K562 (cell line): ENCODE measurements around the gene ANKRD23. TPM values are rescaled to one million over a fixed set of nuclear protein-coding genes. Genes with fewer than 3 reads are reported as not detected.

Source experiments
- ATAC-seq: fragments of 200-7000 bp; cut with Tn5 transposase; 3 replicates; pipeline ENCODE4 v1.9.1; 2020; ENCODE audit warnings: moderate library complexity
- BruUV-seq: library from RNA; stranded (reverse); fragments of 400-500 nt; replicated peaks from 2 replicates; lab custom pipeline; 2021; lab: Mats Ljungman, UMichigan
- CTCF ChIA-PET: fragments of 300-600 bp; formaldehyde crosslinking; extraction: SDS; loops from one replicate; lab custom pipeline; 2021; ENCODE audit warnings: low intra/inter-chr PET ratio; lab: Yijun Ruan, JAX
- POLR2A ChIA-PET: fragments of 300-600, 350-650 bp; sonication (Branson Sonifier 250); formaldehyde crosslinking; extraction: SDS; loops from one replicate; lab custom pipeline; 2021; ENCODE audit warnings: antibody characterized with exemption, inconsistent platforms; lab: Yijun Ruan, JAX
- DNase-seq, 4 experiments: peaks; one replicate each; pipeline versions ENCODE4 v3.0.0 to v3.0.0-alpha.2; 2011 to 2018; ENCODE audit warnings: low spot score in 3 of 4, mixed read lengths in 3 of 4; ENCODE audit errors: extremely low read depth in 1 of 4
- FAIRE-seq: peaks from 2 replicates; lab custom pipeline; 2011; peaks lifted over from hg19 to GRCh38; lab: Jason Lieb, UNC
- H2AFZ ChIP-seq: 2 replicates; pipeline ENCODE4 v1.6.0; 2011; ENCODE audit warnings: low read depth, low read length, control low read depth, inconsistent platforms
- H3K27ac ChIP-seq: fragments of 200-600 bp; 3 replicates; pipeline ENCODE4 v1.8.0; 2011; ENCODE audit warnings: low read depth, mild to moderate bottlenecking, control low read depth, inconsistent platforms, low read length, moderate library complexity, mixed read lengths; ENCODE audit errors: extremely low read depth
- H3K27me3 ChIP-seq, 2 experiments: fragments of 300-600 bp in 1 of 2; 2 replicates in 1 of 2; 3 replicates in 1 of 2; pipeline versions ENCODE4 v1.6.0 to v1.8.0; 2011; ENCODE audit warnings: inconsistent platforms in 2 of 2, low read length in 2 of 2, mild to moderate bottlenecking in 1 of 2, mixed read lengths in 1 of 2, moderate library complexity in 1 of 2; ENCODE audit not compliant: control insufficient read depth in 2 of 2, insufficient read depth in 2 of 2
- H3K36me3 ChIP-seq: fragments of 300-600 bp; 3 replicates; pipeline ENCODE4 v1.8.0; 2011; ENCODE audit warnings: mild to moderate bottlenecking, low read length, inconsistent platforms; ENCODE audit not compliant: control insufficient read depth, insufficient read depth
- H3K4me1 ChIP-seq, 2 experiments: fragments of 200-600 bp in 1 of 2; replicated peaks in 1 of 2; 2 replicates in 1 of 2; 3 replicates in 1 of 2; pipeline versions ENCODE4 v1.5.1 to v1.8.0; 2011; ENCODE audit warnings: inconsistent platforms in 2 of 2, low read length in 2 of 2, mild to moderate bottlenecking in 1 of 2, mixed read lengths in 1 of 2, moderate library complexity in 1 of 2; ENCODE audit not compliant: control insufficient read depth in 2 of 2, insufficient read depth in 2 of 2
- H3K4me2 ChIP-seq: 2 replicates; pipeline ENCODE4 v1.6.1; 2011; ENCODE audit warnings: low read length, control low read depth, inconsistent platforms, mixed read lengths; ENCODE audit not compliant: insufficient read depth
- H3K4me3 ChIP-seq: fragments of 200-600 bp; sonication (generic), shearing (Covaris generic); 2 replicates; pipeline ENCODE4 v1.5.1; 2016; ENCODE audit warnings: control low read depth, inconsistent platforms
- H3K79me2 ChIP-seq: fragments of 200-600 bp; 3 replicates; pipeline ENCODE4 v1.8.0; 2011; ENCODE audit warnings: low read length, inconsistent platforms; ENCODE audit not compliant: control insufficient read depth, insufficient read depth
- H3K9ac ChIP-seq, 2 experiments: 2 replicates each; pipeline versions ENCODE4 v1.6.0 to v1.6.1; 2011; ENCODE audit warnings: low read depth in 2 of 2, low read length in 2 of 2, control low read depth in 1 of 2, inconsistent platforms in 1 of 2, mild to moderate bottlenecking in 1 of 2, mixed read lengths in 1 of 2; ENCODE audit not compliant: insufficient read depth in 1 of 2
- H3K9me1 ChIP-seq: one replicate; pipeline ENCODE4 v1.6.0; 2011; ENCODE audit warnings: inconsistent platforms, mild to moderate bottlenecking, low read length, moderate library complexity; ENCODE audit not compliant: control insufficient read depth, insufficient read depth
- H3K9me3 ChIP-seq: replicated peaks from 2 replicates; pipeline ENCODE4 v1.5.1; 2011; ENCODE audit warnings: low read depth, low read length, inconsistent platforms; ENCODE audit not compliant: control insufficient read depth, insufficient read depth
- H4K20me1 ChIP-seq: replicated peaks from 2 replicates; pipeline ENCODE4 v1.6.1; 2011; ENCODE audit warnings: low read length, inconsistent platforms, mixed read lengths; ENCODE audit not compliant: control insufficient read depth, insufficient read depth
- EGR1 ChIP-seq: fragments of 450-650 bp; conservative IDR thresholded peaks from 2 replicates; pipeline ENCODE4 v1.6.1; 2017; ENCODE audit warnings: mild to moderate bottlenecking
- PHF21A ChIP-seq: fragments of 450-650 bp; IDR thresholded peaks from 2 replicates; pipeline ENCODE4 v1.6.1; 2017; ENCODE audit warnings: low read depth, borderline replicate concordance
- RBM22 ChIP-seq: fragments of 200-400 bp; formaldehyde crosslinking; IDR thresholded peaks from 2 replicates; pipeline ENCODE4 v1.6.1; 2018; ENCODE audit warnings: low read length, low read depth; ENCODE audit not compliant: poor library complexity, severe bottlenecking
- SMARCB1 ChIP-seq: IDR thresholded peaks from 2 replicates; pipeline ENCODE4 v1.6.1; 2011; ENCODE audit warnings: improper control_type of control experiment, low read depth; ENCODE audit not compliant: insufficient read length
- SUPT5H ChIP-seq: fragments of 450-650 bp; IDR thresholded peaks from 2 replicates; pipeline ENCODE4 v1.6.1; 2016
- TAF15 ChIP-seq: fragments of 200-400 bp; formaldehyde crosslinking; IDR thresholded peaks from 2 replicates; pipeline ENCODE4 v1.6.1; 2017; ENCODE audit warnings: mild to moderate bottlenecking, low read depth, low read length, moderate library complexity
- ZBTB40 ChIP-seq, 2 experiments: fragments of 450-650 bp in 1 of 2; sonication (generic) in 1 of 2; formaldehyde crosslinking in 1 of 2; IDR thresholded peaks; 2 replicates each; pipeline versions ENCODE4 v1.7.1 to v1.9.0; 2016 to 2022; ENCODE audit warnings: inconsistent platforms in 1 of 2, mild to moderate bottlenecking in 1 of 2, missing genetic modification reagents in 1 of 2
- ZC3H8 ChIP-seq: fragments of 450-650 bp; IDR thresholded peaks from 2 replicates; pipeline ENCODE4 v1.6.1; 2017
- ZKSCAN1 ChIP-seq: fragments of 150-350 bp; IDR thresholded peaks from 2 replicates; pipeline ENCODE4 v1.6.1; 2016; ENCODE audit warnings: low read depth, low read length
- WGBS: fragments of 100-300 bp; shearing (Covaris generic); methylation state at CpG from one replicate; pipeline ENCODE4 v1.1.6; 2016; ENCODE audit warnings: low coverage, mixed read lengths; ENCODE audit not compliant: insufficient coverage; ENCODE audit errors: missing lambda C conversion rate; 5-methylcytosine and 5-hydroxymethylcytosine counted together
- in situ Hi-C: fragments of 300-500 bp; cut with MboI; formaldehyde crosslinking; loops from 4 replicates; pipeline ENCODE4 v1.15.0; 2018; ENCODE audit warnings: inconsistent platforms, mixed read lengths
- intact Hi-C: fragments of 100-400 bp; cut with micrococcal nuclease; formaldehyde crosslinking; loops from 2 replicates; pipeline ENCODE4 v1.14.2; 2022
- polyA plus RNA-seq, 8 experiments: library from polyadenylated mRNA; depleted of rRNA in 4 of 8; stranded (reverse) in 5 of 8; unstranded in 3 of 8; fragments of >200 nt; fragmentation: Nextera tagmentation in 2 of 8; fragmentation: Illumina TruSeq in 1 of 8; extraction: Ambion mirVana in 2 of 8; extraction: Trizol in 1 of 8; gene quantifications; 2 replicates each; pipeline versions ENCODE4 v1.2.1 to v1.2.3, GENCODE V29; 2011 to 2014; ENCODE audit warnings: inconsistent platforms in 1 of 8, missing spikeins in 1 of 8
- total RNA-seq, 7 experiments: library from RNA; depleted of rRNA in 6 of 7; stranded (reverse); fragments of >200 nt in 6 of 7; fragmentation: Illumina TruSeq in 2 of 7; extraction: Trizol in 2 of 7; gene quantifications; 2 replicates each; pipeline versions ENCODE4 v1.2.1 to v1.2.3, GENCODE V29; 2011 to 2021; ENCODE audit warnings: low replicate concordance in 1 of 7
- TF ChIP-seq, protein P1 (sequence below): fragments of 450-650 bp; IDR thresholded peaks from 2 replicates; pipeline ENCODE4 v1.6.1; 2018; ENCODE audit warnings: mild to moderate bottlenecking, low read depth; ENCODE audit not compliant: partially characterized antibody

The ANKRD23 gene
- total and polyA plus RNA-seq, 9 of the 15 experiments (the other 6 are each of a cell fraction or from before 2014, with no cell fraction given): 0.32 to 4.8 (median 2.8) TPM

DNA sequence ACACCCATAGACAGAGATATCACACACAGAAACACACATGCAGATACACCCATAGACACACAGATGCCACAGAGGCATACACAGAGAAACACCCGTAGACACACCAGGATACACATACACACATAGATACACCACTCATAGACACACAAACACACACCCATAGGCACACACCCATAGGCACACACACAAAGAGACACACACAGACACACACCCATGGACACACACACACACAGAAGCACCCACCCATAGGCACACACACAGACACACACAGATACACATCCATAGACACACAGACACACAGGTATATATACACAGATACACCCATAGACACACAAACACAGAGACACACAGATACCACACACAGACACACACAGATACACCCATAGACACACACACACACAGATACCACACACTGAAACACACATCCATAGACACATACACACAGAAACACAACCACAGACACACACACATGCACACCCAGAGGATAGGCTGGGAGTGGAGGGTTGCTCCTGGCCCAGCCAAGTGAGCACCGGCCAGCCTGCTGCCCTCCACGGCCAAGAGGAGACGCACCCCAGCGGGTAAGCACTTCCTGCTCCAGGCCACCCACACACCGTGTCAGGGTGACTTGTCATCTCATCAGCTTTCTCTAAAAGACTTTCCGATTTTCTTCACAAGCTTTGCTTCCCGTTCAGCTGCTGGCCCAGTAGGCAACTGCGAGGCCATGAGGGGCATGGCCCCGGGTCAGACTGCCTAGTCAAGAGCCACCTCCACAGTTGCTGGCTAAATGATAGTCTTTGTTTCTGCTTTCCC lies 41.8 kb downstream of the ANKRD23 start:
- TSS peak; percentile 21 for BruUV-seq
- 75% methylated on average over 10 of the region's 10 CpGs for WGBS
- no peak overlapping the region for H2AFZ ChIP-seq
- H4K20me1 ChIP-seq: no peaks in the 10 kb centered on the region
- FAIRE-seq (peak; percentile 88), DNase-seq (no peak), ATAC-seq (no peak; the same call in 2 of the 3 replicates)
- H3K36me3 ChIP-seq: peaks cover 25% of the 10 kb centered on the region; the same call in 2 of the 3 replicates
- H3K9me1 ChIP-seq: no peaks in the 10 kb centered on the region
- intact Hi-C loops (loop anchor here (10.0 kb wide), 1 partner anchor 247 kb away; no protein-coding TSS in a partner anchor), in situ Hi-C loops (no loop called here)
- no peaks in the 10 kb centered on the region for H3K79me2 ChIP-seq
- H3K9ac ChIP-seq: no peak overlapping the region; a peak in 1 of 4 replicates
- H3K9me3 ChIP-seq: no peaks in the 10 kb centered on the region
- CTCF ChIA-PET: no interaction called here
- POLR2A ChIA-PET: interaction anchor here (0.6 to 2.0 kb wide), 3 partner anchors 10 to 265 kb away, joined by 3 to 4 read pairs (median 3); partner anchors contain the start of gene ARID5A
- H3K4me1 ChIP-seq: peaks cover 0 to 10% of the 10 kb centered on the region in 2 experiments; a peak in 2 of 5 replicates
- no peak overlapping the region; the same call in 2 of the 3 replicates for H3K27ac ChIP-seq
- no peak overlapping the region for H3K4me3 ChIP-seq
- no peaks in the 10 kb centered on the region for H3K27me3 ChIP-seq
- H3K4me2 ChIP-seq: no peak overlapping the region
- TF ChIP-seq ZKSCAN1: no peak
- TF ChIP-seq, protein P1, sequence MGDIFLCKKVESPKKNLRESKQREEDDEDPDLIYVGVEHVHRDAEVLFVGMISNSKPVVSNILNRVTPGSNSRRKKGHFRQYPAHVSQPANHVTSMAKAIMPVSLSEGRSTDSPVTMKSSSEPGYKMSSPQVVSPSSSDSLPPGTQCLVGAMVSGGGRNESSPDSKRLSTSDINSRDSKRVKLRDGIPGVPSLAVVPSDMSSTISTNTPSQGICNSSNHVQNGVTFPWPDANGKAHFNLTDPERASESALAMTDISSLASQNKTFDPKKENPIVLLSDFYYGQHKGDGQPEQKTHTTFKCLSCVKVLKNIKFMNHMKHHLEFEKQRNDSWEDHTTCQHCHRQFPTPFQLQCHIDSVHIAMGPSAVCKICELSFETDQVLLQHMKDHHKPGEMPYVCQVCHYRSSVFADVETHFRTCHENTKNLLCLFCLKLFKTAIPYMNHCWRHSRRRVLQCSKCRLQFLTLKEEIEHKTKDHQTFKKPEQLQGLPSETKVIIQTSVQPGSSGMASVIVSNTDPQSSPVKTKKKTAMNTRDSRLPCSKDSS: peak; percentile 9
- peak; percentile 62 for TF ChIP-seq EGR1
- TF ChIP-seq SMARCB1: no peak
- no peak for TF ChIP-seq ZBTB40 (IDR thresholded peaks at IDR 0.05)
- no peak for TF ChIP-seq ZBTB40 (CRISPR knock-in tag; IDR thresholded peaks at IDR 0.05)
- TF ChIP-seq ZC3H8: no peak
- no peak for TF ChIP-seq RBM22
- TF ChIP-seq TAF15: no peak
- no peak for TF ChIP-seq SUPT5H
- 0 out of 2 replicates have a peak, but pooled peaks have one; percentile 8 for TF ChIP-seq PHF21A
